Activated naive CD4-positive, alpha-beta T cell treated with anti-CD3 and anti-CD28 coated beads, Interleukin-2, amount 50 U/mL, for 24 hours (primary cell): ENCODE results near the gene MTUS2.

Experiments
- H3K27ac Mint-ChIP-seq: one replicate; pipeline ENCODE4 v1.8.0; 2021; ENCODE audit warnings: mild to moderate bottlenecking, mixed read lengths
- H3K27me3 Mint-ChIP-seq: one replicate; pipeline ENCODE4 v1.8.0; 2021; ENCODE audit warnings: mixed read lengths
- H3K36me3 Mint-ChIP-seq: one replicate; pipeline ENCODE4 v1.8.0; 2021; ENCODE audit warnings: mixed read lengths
- H3K4me1 Mint-ChIP-seq: one replicate; pipeline ENCODE4 v1.8.0; 2021; ENCODE audit warnings: mixed read lengths
- H3K4me3 Mint-ChIP-seq: one replicate; pipeline ENCODE4 v1.8.0; 2021; ENCODE audit warnings: mild to moderate bottlenecking, mixed read lengths
- H3K9me3 Mint-ChIP-seq: one replicate; pipeline ENCODE4 v1.8.0; 2021; ENCODE audit warnings: mixed read lengths

The MTUS2 gene

GRCh38 chr13:29458419-29458818 is 638.3 kb downstream of the MTUS2 start:
- no peaks in the 10 kb centered on the region for H3K9me3 Mint-ChIP-seq
- H3K4me1 Mint-ChIP-seq, result no peaks in the 10 kb centered on the region
- peaks cover 7% of the 10 kb centered on the region for H3K27me3 Mint-ChIP-seq
- no peaks in the 10 kb centered on the region for H3K36me3 Mint-ChIP-seq
- H3K4me3 Mint-ChIP-seq, result no peak overlapping the region
- H3K27ac Mint-ChIP-seq, result no peak overlapping the region

- Mint-ChIP-seq H3K9me3 (no peaks in the 10 kb centered on the region), H3K27ac (no peak overlapping the region), H3K36me3 (no peaks in the 10 kb centered on the region), H3K4me3 (no peak overlapping the region), H3K4me1 (no peaks in the 10 kb centered on the region), H3K27me3 (peaks cover 7% of the 10 kb centered on the region)
Observed at GRCh38 chr13:29459813-29460355, 639.7 kb downstream of the MTUS2 start.

- Mint-ChIP-seq H3K4me3 (no peak overlapping the region), H3K9me3 (no peaks in the 10 kb centered on the region), H3K27ac (no peak overlapping the region), H3K27me3 (peaks cover 4% of the 10 kb centered on the region), H3K4me1 (no peaks in the 10 kb centered on the region), H3K36me3 (no peaks in the 10 kb centered on the region)
Observed at GRCh38 chr13:29464105-29464679, 644.1 kb downstream of the MTUS2 start.

GRCh38 chr13:29465741-29466293 is 645.7 kb downstream of the MTUS2 start:
- H3K36me3 Mint-ChIP-seq, result no peaks in the 10 kb centered on the region
- no peaks in the 10 kb centered on the region for H3K4me1 Mint-ChIP-seq
- H3K4me3 Mint-ChIP-seq, result no peak overlapping the region
- H3K27ac Mint-ChIP-seq, result no peak overlapping the region
- H3K27me3 Mint-ChIP-seq, result peaks cover 2% of the 10 kb centered on the region
- H3K9me3 Mint-ChIP-seq, result no peaks in the 10 kb centered on the region

- no peaks in the 10 kb centered on the region for H3K27me3 Mint-ChIP-seq
- no peaks in the 10 kb centered on the region for H3K36me3 Mint-ChIP-seq
- no peak overlapping the region for H3K4me3 Mint-ChIP-seq
- H3K4me1 Mint-ChIP-seq, result no peaks in the 10 kb centered on the region
- H3K27ac Mint-ChIP-seq, result no peak overlapping the region
- no peaks in the 10 kb centered on the region for H3K9me3 Mint-ChIP-seq
Observed at GRCh38 chr13:29471551-29471950, 651.4 kb downstream of the MTUS2 start.

GRCh38 chr13:29472332-29472961 is 652.3 kb downstream of the MTUS2 start:
- Mint-ChIP-seq H3K36me3 (no peaks in the 10 kb centered on the region), H3K27ac (no peak overlapping the region), H3K4me3 (no peak overlapping the region), H3K27me3 (peaks cover 2% of the 10 kb centered on the region), H3K9me3 (no peaks in the 10 kb centered on the region), H3K4me1 (no peaks in the 10 kb centered on the region)

GRCh38 chr13:29473166-29473565 is 653.0 kb downstream of the MTUS2 start:
- Mint-ChIP-seq H3K9me3 (no peaks in the 10 kb centered on the region), H3K4me3 (no peak overlapping the region), H3K36me3 (no peaks in the 10 kb centered on the region)

GRCh38 chr13:29474991-29475390 is 654.9 kb downstream of the MTUS2 start:
- Mint-ChIP-seq H3K4me3 (no peak overlapping the region), H3K27ac (no peak overlapping the region), H3K36me3 (no peaks in the 10 kb centered on the region), H3K9me3 (no peaks in the 10 kb centered on the region), H3K27me3 (peaks cover 4% of the 10 kb centered on the region), H3K4me1 (no peaks in the 10 kb centered on the region)

More at GRCh38 chr13:29473166-29473565, 653.0 kb downstream of the MTUS2 start:
- no peaks in the 10 kb centered on the region for H3K4me1 Mint-ChIP-seq
- H3K27ac Mint-ChIP-seq, result no peak overlapping the region
- peaks cover 4% of the 10 kb centered on the region for H3K27me3 Mint-ChIP-seq

- Mint-ChIP-seq H3K27ac (no peak overlapping the region), H3K36me3 (no peaks in the 10 kb centered on the region), H3K9me3 (no peaks in the 10 kb centered on the region), H3K27me3 (peaks cover 4% of the 10 kb centered on the region), H3K4me3 (no peak overlapping the region), H3K4me1 (no peaks in the 10 kb centered on the region)
Observed at GRCh38 chr13:29476046-29476445, 655.9 kb downstream of the MTUS2 start.

GRCh38 chr13:29479716-29480492 is 659.8 kb downstream of the MTUS2 start:
- Mint-ChIP-seq H3K27me3 (peaks cover 4% of the 10 kb centered on the region), H3K4me3 (no peak overlapping the region), H3K27ac (no peak overlapping the region), H3K36me3 (no peaks in the 10 kb centered on the region), H3K9me3 (no peaks in the 10 kb centered on the region), H3K4me1 (no peaks in the 10 kb centered on the region)

- H3K9me3 Mint-ChIP-seq, result no peaks in the 10 kb centered on the region
- no peaks in the 10 kb centered on the region for H3K36me3 Mint-ChIP-seq
- H3K4me3 Mint-ChIP-seq, result no peak overlapping the region
- no peak overlapping the region for H3K27ac Mint-ChIP-seq
- H3K4me1 Mint-ChIP-seq, result no peaks in the 10 kb centered on the region
- H3K27me3 Mint-ChIP-seq, result peaks cover 4% of the 10 kb centered on the region
Observed at GRCh38 chr13:29480893-29481525, 660.9 kb downstream of the MTUS2 start.

- Mint-ChIP-seq H3K27me3 (peaks cover 4% of the 10 kb centered on the region), H3K9me3 (no peaks in the 10 kb centered on the region), H3K4me3 (no peak overlapping the region), H3K4me1 (no peaks in the 10 kb centered on the region), H3K36me3 (no peaks in the 10 kb centered on the region), H3K27ac (no peak overlapping the region)
Observed at GRCh38 chr13:29481603-29482002, 661.5 kb downstream of the MTUS2 start.

- Mint-ChIP-seq H3K27ac (no peak overlapping the region), H3K4me1 (no peaks in the 10 kb centered on the region), H3K27me3 (peaks cover 2% of the 10 kb centered on the region), H3K36me3 (no peaks in the 10 kb centered on the region), H3K4me3 (no peak overlapping the region), H3K9me3 (no peaks in the 10 kb centered on the region)
Observed at GRCh38 chr13:29482504-29482903, 662.4 kb downstream of the MTUS2 start.

GRCh38 chr13:29483211-29483610 is 663.1 kb downstream of the MTUS2 start:
- H3K36me3 Mint-ChIP-seq, result no peaks in the 10 kb centered on the region
- H3K4me3 Mint-ChIP-seq, result no peak overlapping the region
- no peak overlapping the region for H3K27ac Mint-ChIP-seq
- no peaks in the 10 kb centered on the region for H3K9me3 Mint-ChIP-seq
- H3K4me1 Mint-ChIP-seq, result no peaks in the 10 kb centered on the region
- no peaks in the 10 kb centered on the region for H3K27me3 Mint-ChIP-seq

- Mint-ChIP-seq H3K27ac (no peak overlapping the region), H3K36me3 (no peaks in the 10 kb centered on the region), H3K27me3 (peaks cover 1% of the 10 kb centered on the region), H3K4me1 (no peaks in the 10 kb centered on the region), H3K4me3 (no peak overlapping the region), H3K9me3 (no peaks in the 10 kb centered on the region)
Observed at GRCh38 chr13:29483623-29484022, 663.5 kb downstream of the MTUS2 start.
